Activated CD4-positive, alpha-beta T cell treated with anti-CD3 and anti-CD28 coated beads for 36 hours (primary cell): Measurements from ENCODE around the gene ITGA1. TPM values are rescaled to one million over a fixed set of nuclear protein-coding genes. Genes with fewer than 3 reads are reported as not detected.

ENCODE experiments used
- ATAC-seq: fragments of 200-7000 bp; cut with Tn5 transposase; one replicate; pipeline ENCODE4 v1.10.0; 2021; ENCODE audit warnings: mild to moderate bottlenecking, moderate library complexity
- CTCF ChIA-PET: fragments of 350-600 bp; sonication (Branson Sonifier 250); formaldehyde crosslinking; loops from one replicate; lab custom pipeline; 2021; ENCODE audit warnings: antibody characterized with exemption; lab: Charles Lee
- POLR2A ChIA-PET: fragments of 350-600 bp; sonication (Branson Sonifier 250); formaldehyde crosslinking; loops from one replicate; lab custom pipeline; 2021; ENCODE audit warnings: antibody characterized with exemption, inconsistent platforms; lab: Charles Lee
- DNase-seq: peaks from one replicate; pipeline ENCODE4 v3.0.0-alpha.2; 2020
- H3K27ac Mint-ChIP-seq: one replicate; pipeline ENCODE4 v1.8.0; 2021; ENCODE audit warnings: mixed read lengths
- H3K27me3 Mint-ChIP-seq: one replicate; pipeline ENCODE4 v1.8.0; 2021; ENCODE audit warnings: mixed read lengths
- H3K36me3 Mint-ChIP-seq: one replicate; pipeline ENCODE4 v1.8.0; 2021; ENCODE audit warnings: low read depth, mixed read lengths
- H3K4me1 Mint-ChIP-seq: one replicate; pipeline ENCODE4 v1.8.0; 2021; ENCODE audit warnings: mixed read lengths
- H3K4me3 Mint-ChIP-seq: one replicate; pipeline ENCODE4 v1.8.0; 2021; ENCODE audit warnings: mild to moderate bottlenecking, moderate library complexity, mixed read lengths
- H3K9me3 Mint-ChIP-seq: one replicate; pipeline ENCODE4 v1.8.0; 2021; ENCODE audit warnings: low read depth, mixed read lengths
- intact Hi-C, 2 experiments: fragments of 100-400 bp; cut with DNase I in 1 of 2; cut with micrococcal nuclease in 1 of 2; formaldehyde crosslinking; loops; one replicate each; pipeline versions ENCODE4 v1.14.2 to v1.15.1; 2022 to 2024; cut with DNase I, micrococcal nuclease
- total RNA-seq, 2 experiments: library from RNA; stranded (reverse); gene quantifications; one replicate each; pipeline ENCODE4 v1.2.3, GENCODE V29; 2021

Gene ITGA1
- total RNA-seq, 2 experiments from 2014 or later: 1.9 to 3.9 TPM

- Mint-ChIP-seq H3K4me1 (no peaks in the 10 kb centered on the region), H3K9me3 (no peaks in the 10 kb centered on the region), H3K27ac (no peak overlapping the region), H3K36me3 (peaks cover 2% of the 10 kb centered on the region), H3K27me3 (no peaks in the 10 kb centered on the region), H3K4me3 (no peak overlapping the region)
- no peak for ATAC-seq
- CTCF ChIA-PET: no interaction called here
- DNase-seq: no peak
- POLR2A ChIA-PET: no interaction called here
- intact Hi-C loops: no loop called here
These were observed 96.7 kb downstream of the ITGA1 start for GRCh38 chr5:52884453-52884852.

DNA sequence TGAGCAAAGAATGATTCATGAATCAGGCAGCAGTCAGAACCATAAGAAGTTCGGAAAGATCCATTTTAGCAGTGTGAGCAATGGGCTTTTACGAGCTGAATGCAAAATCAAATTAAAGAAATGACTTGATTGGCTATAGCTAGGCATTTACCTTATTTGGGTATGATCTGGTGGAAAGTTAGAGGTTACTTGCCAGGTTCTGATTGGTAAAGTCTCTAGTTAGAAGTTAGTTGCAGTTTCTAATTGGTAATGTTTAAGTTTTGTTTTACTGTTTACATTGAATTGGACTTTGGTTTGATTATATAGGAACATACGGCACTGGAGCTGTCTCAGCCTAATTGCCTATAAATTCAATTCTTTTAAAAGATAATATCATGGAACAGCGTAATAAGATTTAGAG lies 97.9 kb downstream of the ITGA1 start:
- Mint-ChIP-seq H3K36me3 (peaks cover 2% of the 10 kb centered on the region), H3K4me1 (no peaks in the 10 kb centered on the region), H3K27ac (no peak overlapping the region), H3K9me3 (no peaks in the 10 kb centered on the region), H3K4me3 (no peak overlapping the region), H3K27me3 (peaks cover under 1% of the 10 kb centered on the region)
- ATAC-seq (no peak), DNase-seq (no peak)
- intact Hi-C loops: no loop called here
- POLR2A ChIA-PET: no interaction called here
- CTCF ChIA-PET: no interaction called here

DNA sequence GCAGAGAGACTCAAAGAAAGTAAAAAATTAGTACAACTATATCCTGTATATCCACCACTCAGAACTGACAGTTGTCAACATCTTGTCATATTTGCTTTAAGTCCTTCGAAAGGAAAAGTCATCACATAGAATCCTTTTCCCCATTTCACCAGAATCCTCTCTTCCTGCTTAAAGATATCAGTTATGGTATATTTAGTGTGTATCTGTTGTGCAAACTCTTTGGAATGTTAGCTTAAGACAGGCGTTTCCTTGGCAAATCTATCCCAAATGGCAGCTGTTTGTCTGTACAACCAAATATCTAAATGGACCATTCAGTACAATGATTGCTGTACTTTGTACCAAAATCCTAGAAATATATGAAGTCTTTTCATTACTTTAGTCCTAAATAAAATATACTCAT lies 98.5 kb downstream of the ITGA1 start:
- intact Hi-C loops: no loop called here
- peaks cover 2% of the 10 kb centered on the region for H3K27me3 Mint-ChIP-seq
- DNase-seq (no peak), ATAC-seq (no peak)
- ChIA-PET POLR2A (no interaction called here), CTCF (no interaction called here)
- peaks cover 2% of the 10 kb centered on the region for H3K36me3 Mint-ChIP-seq
- no peaks in the 10 kb centered on the region for H3K9me3 Mint-ChIP-seq
- no peak overlapping the region for H3K4me3 Mint-ChIP-seq
- H3K27ac Mint-ChIP-seq: no peak overlapping the region
- no peaks in the 10 kb centered on the region for H3K4me1 Mint-ChIP-seq

DNA sequence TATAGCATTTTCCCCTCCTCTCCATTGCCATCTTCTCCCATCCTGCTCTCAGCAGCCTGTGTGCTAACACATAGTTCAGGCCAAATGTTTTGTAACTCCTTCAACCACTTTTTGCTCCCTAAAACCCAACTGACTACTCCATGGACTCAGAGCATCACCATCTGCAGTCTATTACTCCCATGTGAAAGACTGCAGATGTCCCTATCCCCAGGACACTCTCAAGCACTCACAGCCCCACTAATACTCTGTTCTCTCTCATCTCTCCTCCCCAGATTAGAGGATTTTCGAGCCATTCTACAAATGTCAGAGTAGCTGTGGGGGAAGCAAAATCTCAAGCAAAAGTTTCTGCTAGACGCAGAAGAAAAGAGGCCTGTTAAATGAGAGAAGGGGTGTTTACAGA lies 99.3 kb downstream of the ITGA1 start:
- Mint-ChIP-seq H3K36me3 (peaks cover 2% of the 10 kb centered on the region), H3K9me3 (no peaks in the 10 kb centered on the region), H3K27ac (no peak overlapping the region), H3K4me1 (no peaks in the 10 kb centered on the region), H3K4me3 (no peak overlapping the region), H3K27me3 (peaks cover 2% of the 10 kb centered on the region)
- ATAC-seq (no peak), DNase-seq (no peak)
- POLR2A ChIA-PET: no interaction called here
- intact Hi-C loops: no loop called here
- CTCF ChIA-PET: no interaction called here

DNA sequence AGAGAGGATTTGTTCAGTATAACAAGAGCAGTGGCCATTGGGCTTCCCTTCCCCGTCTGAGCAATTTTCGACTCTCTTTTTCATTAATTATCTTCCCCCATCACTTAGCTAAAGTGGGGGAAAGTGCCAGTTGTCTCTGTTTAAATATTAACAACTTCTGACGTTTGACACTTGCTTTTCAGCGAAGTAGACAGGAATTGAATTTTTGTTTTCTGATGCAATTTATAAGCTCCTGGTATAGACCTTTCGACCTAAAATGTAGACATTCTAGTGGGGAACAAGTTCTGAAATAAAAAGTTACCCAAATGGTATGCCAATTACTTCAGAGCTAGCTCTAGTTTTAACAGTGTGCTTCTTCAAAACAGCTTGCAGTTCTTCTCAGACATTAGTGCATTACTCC lies 100.6 kb downstream of the ITGA1 start:
- DNase-seq (no peak), ATAC-seq (no peak)
- ChIA-PET POLR2A (no interaction called here), CTCF (interaction anchor here (0.9 to 1.1 kb wide), 2 partner anchors 32 to 203 kb away, joined by 3 read pairs; no protein-coding TSS in a partner anchor)
- Mint-ChIP-seq H3K27me3 (peaks cover 2% of the 10 kb centered on the region), H3K36me3 (peaks cover 2% of the 10 kb centered on the region), H3K9me3 (no peaks in the 10 kb centered on the region), H3K27ac (no peak overlapping the region), H3K4me1 (no peaks in the 10 kb centered on the region), H3K4me3 (no peak overlapping the region)
- intact Hi-C loops: no loop called here

DNA sequence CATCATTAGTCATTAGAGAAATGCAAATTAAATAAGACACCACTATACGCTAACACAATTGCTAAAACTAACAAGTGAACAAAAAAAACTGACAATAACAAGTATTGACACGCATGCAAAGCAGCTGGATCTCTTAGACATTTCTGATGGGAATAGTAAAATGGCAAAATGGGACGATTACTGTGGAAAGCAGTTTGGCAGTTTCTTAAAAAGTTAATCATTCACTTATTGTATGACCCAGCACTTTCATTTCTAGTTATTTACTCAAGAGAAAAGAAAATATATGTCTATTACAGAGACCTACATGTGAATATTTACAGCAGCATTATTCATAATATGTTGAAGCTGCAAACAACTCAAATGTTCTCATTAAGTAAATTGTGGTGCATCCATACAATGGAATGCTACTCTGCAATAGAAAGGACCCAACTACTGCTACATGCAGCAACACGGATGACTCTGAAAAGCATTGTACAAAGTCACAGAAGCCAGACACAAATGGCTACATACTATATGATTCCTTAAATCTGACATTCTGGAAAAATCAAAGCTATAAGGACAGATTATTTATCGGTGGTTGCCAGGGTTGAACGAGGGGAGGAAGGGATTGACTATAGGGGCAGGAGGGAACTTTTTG lies 104.6 kb downstream of the ITGA1 start:
- Mint-ChIP-seq H3K4me1 (peaks cover 2% of the 10 kb centered on the region), H3K36me3 (peaks cover 2% of the 10 kb centered on the region), H3K27ac (no peak overlapping the region), H3K9me3 (no peaks in the 10 kb centered on the region), H3K27me3 (peaks cover 6% of the 10 kb centered on the region), H3K4me3 (no peak overlapping the region)
- ChIA-PET POLR2A (interaction anchor here (0.6 kb wide), 1 partner anchor 244 kb away, joined by 3 read pairs; no protein-coding TSS in a partner anchor), CTCF (no interaction called here)
- DNase-seq (no peak), ATAC-seq (no peak)
- intact Hi-C loops: no loop called here

DNA sequence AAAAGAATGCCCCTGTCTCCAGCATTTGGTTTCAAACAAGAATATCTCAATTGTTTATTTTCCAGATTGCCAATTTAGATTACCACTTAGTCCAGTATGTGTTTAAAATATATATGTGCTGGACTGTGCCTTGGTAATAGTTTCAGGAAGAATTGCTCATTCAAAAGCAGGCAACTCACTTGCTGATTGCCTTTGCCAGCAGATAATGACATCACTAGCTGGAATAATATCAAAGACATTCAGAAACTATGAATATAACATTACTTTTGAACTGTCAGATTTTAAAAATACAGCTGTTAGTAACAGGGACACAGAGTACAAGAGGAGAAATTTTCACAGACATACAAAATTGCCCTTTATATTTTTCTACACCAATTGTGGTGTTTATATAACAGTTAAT lies 105.4 kb downstream of the ITGA1 start:
- Mint-ChIP-seq H3K27me3 (peaks cover 6% of the 10 kb centered on the region), H3K4me1 (peaks cover 2% of the 10 kb centered on the region)
- intact Hi-C loops: no loop called here

DNA sequence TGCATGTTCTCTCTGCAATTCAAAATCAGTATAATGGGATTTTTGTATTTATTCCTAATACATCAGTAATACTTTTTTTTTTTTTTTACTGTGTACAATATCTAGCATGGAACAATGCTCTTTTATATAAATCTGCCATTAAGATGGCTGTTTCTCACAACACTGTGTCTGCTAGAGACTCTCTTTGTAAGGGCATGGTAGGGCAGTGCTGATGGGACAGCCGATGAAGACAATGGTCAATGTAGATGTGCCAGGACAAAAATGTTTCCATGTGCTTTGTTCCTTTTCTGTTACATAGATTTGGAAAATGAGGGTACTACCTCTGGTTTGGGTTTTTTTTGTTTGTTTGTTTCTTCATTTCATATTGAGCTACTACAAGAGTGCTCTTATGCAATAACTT lies 106.1 kb downstream of the ITGA1 start:
- intact Hi-C loops: no loop called here
- ChIA-PET POLR2A (no interaction called here), CTCF (no interaction called here)
- Mint-ChIP-seq H3K36me3 (no peaks in the 10 kb centered on the region), H3K4me3 (no peak overlapping the region), H3K4me1 (peaks cover 2% of the 10 kb centered on the region), H3K9me3 (no peaks in the 10 kb centered on the region), H3K27me3 (peaks cover 6% of the 10 kb centered on the region), H3K27ac (no peak overlapping the region)
- ATAC-seq: no peak
- no peak for DNase-seq

More for the DNA sequence above, 105.4 kb downstream of the ITGA1 start:
- DNase-seq (no peak), ATAC-seq (no peak)
- Mint-ChIP-seq H3K4me3 (no peak overlapping the region), H3K27ac (no peak overlapping the region), H3K36me3 (peaks cover under 1% of the 10 kb centered on the region), H3K9me3 (no peaks in the 10 kb centered on the region)
- ChIA-PET POLR2A (interaction anchor here (0.6 kb wide), 2 partner anchors 15 to 244 kb away, joined by 3 read pairs; no protein-coding TSS in a partner anchor), CTCF (no interaction called here)

DNA sequence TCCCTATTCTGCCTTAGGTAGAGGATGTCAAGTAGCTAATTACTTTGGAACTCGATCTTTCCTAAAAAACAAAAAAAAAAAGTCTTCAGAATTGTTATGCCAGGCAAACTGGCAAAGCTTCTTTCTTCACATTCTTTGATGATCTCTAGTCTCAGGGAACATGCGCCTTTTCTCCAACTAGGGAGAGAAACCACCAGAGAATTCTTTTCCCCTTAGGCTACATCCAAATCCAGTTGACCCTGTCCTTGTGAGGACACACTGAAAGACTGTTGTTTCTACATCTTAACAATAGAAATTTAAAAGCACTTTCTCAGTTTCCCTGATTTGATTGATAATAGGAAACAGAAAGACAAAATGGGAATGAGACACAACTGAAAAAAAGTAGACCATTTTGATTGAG lies 106.7 kb downstream of the ITGA1 start:
- ChIA-PET CTCF (no interaction called here), POLR2A (no interaction called here)
- DNase-seq (no peak), ATAC-seq (no peak)
- intact Hi-C loops: no loop called here
- Mint-ChIP-seq H3K27me3 (peaks cover 6% of the 10 kb centered on the region), H3K4me1 (peaks cover 2% of the 10 kb centered on the region), H3K27ac (no peak overlapping the region), H3K36me3 (no peaks in the 10 kb centered on the region), H3K4me3 (no peak overlapping the region), H3K9me3 (no peaks in the 10 kb centered on the region)

DNA sequence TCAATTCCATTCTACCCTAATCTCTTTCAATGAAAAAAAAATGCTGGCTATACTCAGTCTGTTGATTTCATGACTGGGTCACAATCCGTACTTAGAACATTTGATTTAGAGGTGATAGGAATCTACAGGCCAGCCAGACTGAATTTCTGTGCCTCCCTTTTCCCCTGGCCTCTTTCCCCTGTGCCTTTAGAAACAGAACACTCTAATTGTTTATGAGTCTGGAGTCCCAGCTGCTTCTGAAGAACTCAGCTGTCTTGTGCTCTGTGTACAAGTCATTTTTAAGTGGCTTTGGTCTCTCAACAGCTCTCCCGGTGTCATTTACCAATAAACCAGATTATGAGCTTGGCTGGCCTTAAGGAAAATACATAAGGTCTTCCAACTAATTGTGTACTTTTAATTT lies 107.4 kb downstream of the ITGA1 start:
- H3K4me3 Mint-ChIP-seq: no peak overlapping the region
- CTCF ChIA-PET: no interaction called here
- H3K4me1 Mint-ChIP-seq: peaks cover 2% of the 10 kb centered on the region
- POLR2A ChIA-PET: no interaction called here
- intact Hi-C loops: no loop called here
- H3K27me3 Mint-ChIP-seq: peaks cover 6% of the 10 kb centered on the region
- no peak for ATAC-seq
- no peaks in the 10 kb centered on the region for H3K9me3 Mint-ChIP-seq
- no peaks in the 10 kb centered on the region for H3K36me3 Mint-ChIP-seq
- no peak for DNase-seq
- no peak overlapping the region for H3K27ac Mint-ChIP-seq

GRCh38 chr5:52895572-52896413 lies 108.1 kb downstream of the ITGA1 start:
- no peak for ATAC-seq
- H3K4me3 Mint-ChIP-seq: no peak overlapping the region
- intact Hi-C loops: no loop called here
- POLR2A ChIA-PET: no interaction called here
- H3K27ac Mint-ChIP-seq: no peak overlapping the region
- H3K4me1 Mint-ChIP-seq: peaks cover 2% of the 10 kb centered on the region
- CTCF ChIA-PET: interaction anchor here (1.1 kb wide), 1 partner anchor 14 kb away, joined by 3 read pairs; no protein-coding TSS in a partner anchor
- no peaks in the 10 kb centered on the region for H3K36me3 Mint-ChIP-seq
- H3K27me3 Mint-ChIP-seq: peaks cover 4% of the 10 kb centered on the region
- no peak for DNase-seq
- no peaks in the 10 kb centered on the region for H3K9me3 Mint-ChIP-seq
